GM19455 (cell line): ENCODE data around the gene INVS.
"Not testable (repeated sequence)": the region's sequence is repeated elsewhere in the genome, so short reads cannot be mapped to it uniquely, and the experiment has no call there.

Source experiments
- ATAC-seq: cut with Tn5 transposase; IDR thresholded peaks from one replicate; pipeline ENCODE4 v1.9.1; 2021; ENCODE audit not compliant: unreplicated experiment

The INVS gene

GRCh38 chr9:100082782-100083181, 16.3 kb upstream of the INVS start:
- ATAC-seq = no peak

GRCh38 chr9:100083448-100084127, 15.5 kb upstream of the INVS start:
- ATAC-seq = peak; percentile 45

- ATAC-seq = peak; percentile 63
These were observed 15.0 kb upstream of the INVS start for GRCh38 chr9:100084128-100084453.

GRCh38 chr9:100084734-100085133, 14.3 kb upstream of the INVS start:
- peak; percentile 78 for ATAC-seq

GRCh38 chr9:100086097-100086635, 12.9 kb upstream of the INVS start:
- no peak for ATAC-seq

- ATAC-seq = no peak
These were observed 11.8 kb upstream of the INVS start for GRCh38 chr9:100087218-100087617.

- no peak for ATAC-seq
These were observed 10.8 kb upstream of the INVS start for GRCh38 chr9:100088202-100088601.

- no peak for ATAC-seq
These were observed 8.2 kb upstream of the INVS start for GRCh38 chr9:100090880-100091279.

GRCh38 chr9:100091650-100092049, 7.4 kb upstream of the INVS start:
- no peak for ATAC-seq

GRCh38 chr9:100092066-100092465, 7.0 kb upstream of the INVS start:
- no peak for ATAC-seq

- not testable (repeated sequence) for ATAC-seq
These were observed 4.6 kb upstream of the INVS start for GRCh38 chr9:100094411-100094810.

GRCh38 chr9:100096378-100096916, 2.6 kb upstream of the INVS start:
- ATAC-seq = no peak

- ATAC-seq = peak; percentile 10
These were observed 777 bp upstream of the INVS start for GRCh38 chr9:100098046-100098886.

- ATAC-seq = peak; percentile 4
These were observed 639 bp downstream of the INVS start for GRCh38 chr9:100099722-100100042.

- ATAC-seq = no peak
These were observed 1.2 kb downstream of the INVS start for GRCh38 chr9:100100146-100100667.

- no peak for ATAC-seq
These were observed 2.6 kb downstream of the INVS start for GRCh38 chr9:100101608-100102007.

- ATAC-seq = no peak
These were observed 5.3 kb downstream of the INVS start for GRCh38 chr9:100104314-100104713.

GRCh38 chr9:100105861-100106260, 6.8 kb downstream of the INVS start:
- ATAC-seq = no peak

- ATAC-seq = no peak
These were observed 7.6 kb downstream of the INVS start for GRCh38 chr9:100106616-100107015.

GRCh38 chr9:100108559-100108958, 9.5 kb downstream of the INVS start:
- ATAC-seq = no peak

- ATAC-seq = no peak
These were observed 12.2 kb downstream of the INVS start for GRCh38 chr9:100111235-100111634.
